Uterus (tissue), 2 donors: ENCODE measurements around the gene LRRC3B.

Experiments
- POLR2A ChIP-seq, 2 donors: fragments of 450-650 bp; IDR thresholded peaks; one replicate each; pipeline ENCODE4 v1.6.1; 2016; ENCODE audit warnings: antibody characterized with exemption in 2 of 2, mild to moderate bottlenecking in 1 of 2, moderate library complexity in 1 of 2
- TF ChIP-seq, protein P1 (sequence below), 4 experiments: fragments of 200-600 bp in 2 of 4; fragments of 450-650 bp in 2 of 4; sonication (generic) in 2 of 4; IDR thresholded peaks; one replicate each; pipeline ENCODE4 v1.5.1; 2016 to 2019; ENCODE audit warnings: antibody characterized with exemption in 4 of 4, mild to moderate bottlenecking in 2 of 4, moderate library complexity in 1 of 4

DNA sequence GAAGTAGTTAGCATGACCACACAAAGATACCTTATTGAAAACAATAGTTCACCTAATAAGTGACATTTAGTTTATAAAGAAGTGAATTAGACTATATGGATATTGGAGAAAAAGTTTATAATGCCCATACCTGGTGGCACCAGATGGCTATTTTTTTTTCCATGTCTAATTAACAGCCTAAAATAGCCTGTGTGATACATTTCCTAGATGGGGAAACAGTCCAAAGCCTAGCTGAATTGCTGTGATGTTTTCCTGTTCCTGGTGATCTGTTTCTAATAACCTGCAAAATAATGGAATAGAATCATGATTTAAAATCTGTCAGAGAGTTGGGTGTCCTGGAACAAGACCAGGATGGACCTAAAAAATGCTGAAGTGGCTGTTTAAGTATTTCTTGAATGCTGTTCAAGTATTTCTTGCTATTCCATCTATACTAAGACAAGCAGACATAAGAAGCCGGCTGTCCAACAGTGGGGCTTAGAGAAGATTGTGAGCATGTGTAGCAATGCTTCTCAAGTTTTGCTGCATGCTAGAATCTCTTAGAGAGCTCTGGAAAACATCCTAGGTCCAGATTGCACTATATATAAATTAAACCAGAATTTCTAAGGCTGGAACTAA is 31.3 kb downstream of the LRRC3B start:
- TF ChIP-seq, protein P1, sequence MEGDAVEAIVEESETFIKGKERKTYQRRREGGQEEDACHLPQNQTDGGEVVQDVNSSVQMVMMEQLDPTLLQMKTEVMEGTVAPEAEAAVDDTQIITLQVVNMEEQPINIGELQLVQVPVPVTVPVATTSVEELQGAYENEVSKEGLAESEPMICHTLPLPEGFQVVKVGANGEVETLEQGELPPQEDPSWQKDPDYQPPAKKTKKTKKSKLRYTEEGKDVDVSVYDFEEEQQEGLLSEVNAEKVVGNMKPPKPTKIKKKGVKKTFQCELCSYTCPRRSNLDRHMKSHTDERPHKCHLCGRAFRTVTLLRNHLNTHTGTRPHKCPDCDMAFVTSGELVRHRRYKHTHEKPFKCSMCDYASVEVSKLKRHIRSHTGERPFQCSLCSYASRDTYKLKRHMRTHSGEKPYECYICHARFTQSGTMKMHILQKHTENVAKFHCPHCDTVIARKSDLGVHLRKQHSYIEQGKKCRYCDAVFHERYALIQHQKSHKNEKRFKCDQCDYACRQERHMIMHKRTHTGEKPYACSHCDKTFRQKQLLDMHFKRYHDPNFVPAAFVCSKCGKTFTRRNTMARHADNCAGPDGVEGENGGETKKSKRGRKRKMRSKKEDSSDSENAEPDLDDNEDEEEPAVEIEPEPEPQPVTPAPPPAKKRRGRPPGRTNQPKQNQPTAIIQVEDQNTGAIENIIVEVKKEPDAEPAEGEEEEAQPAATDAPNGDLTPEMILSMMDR (IDR thresholded peaks at IDR 0.05) = no peak
- no peak for TF ChIP-seq POLR2A (IDR thresholded peaks at IDR 0.05)
